Raji (cell line): Measurements from ENCODE around the gene SLC25A38.

Experiments
- POLR2A ChIP-seq: IDR thresholded peaks from 2 replicates; pipeline ENCODE4 v1.6.1; 2011; ENCODE audit warnings: low read depth, low read length, control low read depth; ENCODE audit not compliant: insufficient read depth

Gene SLC25A38

GRCh38 chr3:39383045-39383880, at the start of gene SLC25A38:
TSS of gene SLC25A38 (plus strand) at chr3:39383370. CDS start at chr3:39383725, 355 bp downstream.
- peak; percentile 78 for TF ChIP-seq POLR2A

GRCh38 chr3:39333607-39334006, 49.6 kb upstream of the SLC25A38 start:
- no peak for TF ChIP-seq POLR2A

GRCh38 chr3:39334205-39334604, 49.0 kb upstream of the SLC25A38 start:
- TF ChIP-seq POLR2A: no peak

- no peak for TF ChIP-seq POLR2A
Measured at GRCh38 chr3:39338201-39338600, 45.0 kb upstream of the SLC25A38 start.

- TF ChIP-seq POLR2A: no peak
Measured at GRCh38 chr3:39339086-39339485, 44.1 kb upstream of the SLC25A38 start.

GRCh38 chr3:39343076-39343717, 40.0 kb upstream of the SLC25A38 start:
- TF ChIP-seq POLR2A: no peak

GRCh38 chr3:39343760-39344159, 39.4 kb upstream of the SLC25A38 start:
- TF ChIP-seq POLR2A: no peak

GRCh38 chr3:39344746-39345344, 38.3 kb upstream of the SLC25A38 start:
- TF ChIP-seq POLR2A: no peak

- no peak for TF ChIP-seq POLR2A
Measured at GRCh38 chr3:39346785-39347585, 36.2 kb upstream of the SLC25A38 start.

GRCh38 chr3:39347586-39347876, 35.6 kb upstream of the SLC25A38 start:
- TF ChIP-seq POLR2A: no peak

- TF ChIP-seq POLR2A: no peak
Measured at GRCh38 chr3:39349080-39349479, 34.1 kb upstream of the SLC25A38 start.

- TF ChIP-seq POLR2A: no peak
Measured at GRCh38 chr3:39350714-39351113, 32.5 kb upstream of the SLC25A38 start.

GRCh38 chr3:39358333-39358732, 24.8 kb upstream of the SLC25A38 start:
- no peak for TF ChIP-seq POLR2A

GRCh38 chr3:39361252-39361927, 21.8 kb upstream of the SLC25A38 start:
- no peak for TF ChIP-seq POLR2A

- no peak for TF ChIP-seq POLR2A
Measured at GRCh38 chr3:39362192-39362591, 21.0 kb upstream of the SLC25A38 start.
